HepG2 (cell line): Measurements from ENCODE around the gene LSS. TPM values are rescaled to one million over a fixed set of nuclear protein-coding genes. Genes with fewer than 3 reads are reported as not detected.

ENCODE experiments used
- ARID4A ChIP-seq: sonication (generic); formaldehyde crosslinking; IDR thresholded peaks from 2 replicates; pipeline ENCODE4 v1.5.0; 2020; ENCODE audit warnings: mild to moderate bottlenecking, missing genetic modification reagents, borderline replicate concordance
- BCL3 ChIP-seq: sonication (generic); formaldehyde crosslinking; IDR thresholded peaks from 2 replicates; pipeline ENCODE4 v1.5.1; 2020; ENCODE audit warnings: mild to moderate bottlenecking, missing genetic modification reagents, moderate library complexity
- CREB1 ChIP-seq, 2 experiments: fragments of 450-650 bp in 1 of 2; IDR thresholded peaks; 2 replicates each; pipeline ENCODE4 v1.6.1; 2016 to 2017; ENCODE audit warnings: control low read depth in 1 of 2, mild to moderate bottlenecking in 1 of 2, missing compliant biosample characterization in 1 of 2, missing genetic modification characterization in 1 of 2
- HMGXB4 ChIP-seq, 2 experiments: sonication (generic) in 1 of 2; formaldehyde crosslinking in 1 of 2; IDR thresholded peaks; 2 replicates each; pipeline versions ENCODE4 v1.4.0 to v1.6.1; 2018 to 2020; ENCODE audit warnings: missing genetic modification reagents in 2 of 2, borderline replicate concordance in 1 of 2, low read depth in 1 of 2, mild to moderate bottlenecking in 1 of 2, missing biosample characterization in 1 of 2
- HNF1B ChIP-seq: sonication (generic); formaldehyde crosslinking; IDR thresholded peaks from 2 replicates; pipeline ENCODE4 v1.5.1; 2020; ENCODE audit warnings: mild to moderate bottlenecking, moderate library complexity, missing genetic modification reagents
- MXD4 ChIP-seq: IDR thresholded peaks from 2 replicates; pipeline ENCODE4 v1.6.1; 2016; ENCODE audit warnings: mild to moderate bottlenecking, missing biosample characterization, missing genetic modification reagents
- PAX8 ChIP-seq: sonication (generic); formaldehyde crosslinking; IDR thresholded peaks from 2 replicates; pipeline ENCODE4 v1.8.0; 2022; ENCODE audit warnings: mild to moderate bottlenecking, missing genetic modification reagents, borderline replicate concordance
- POLR2A ChIP-seq, 2 experiments: IDR thresholded peaks; 2 replicates each; pipeline ENCODE4 v1.6.1; 2011; ENCODE audit warnings: low read depth in 2 of 2, low read length in 2 of 2, mild to moderate bottlenecking in 1 of 2, moderate library complexity in 1 of 2; ENCODE audit not compliant: insufficient read depth in 1 of 2
- SUZ12 ChIP-seq: fragments of 150-350 bp; IDR thresholded peaks from 2 replicates; pipeline ENCODE4 v1.6.1; 2014; ENCODE audit warnings: low read depth, low read length
- TGIF2 ChIP-seq: IDR thresholded peaks from 2 replicates; pipeline ENCODE4 v1.6.1; 2016; ENCODE audit warnings: control low read depth, missing compliant biosample characterization
- ZHX1 ChIP-seq: sonication (generic); formaldehyde crosslinking; IDR thresholded peaks from 2 replicates; pipeline ENCODE4 v1.8.1; 2022; ENCODE audit warnings: low read depth, mild to moderate bottlenecking, missing genetic modification reagents
- ZNF24 ChIP-seq: fragments of 450-650 bp; IDR thresholded peaks from 2 replicates; pipeline ENCODE4 v1.6.1; 2017; ENCODE audit warnings: antibody characterized with exemption, mild to moderate bottlenecking
- ZNF468 ChIP-seq: sonication (generic); formaldehyde crosslinking; IDR thresholded peaks from 2 replicates; pipeline ENCODE4 v1.8.0; 2022; ENCODE audit warnings: mild to moderate bottlenecking, moderate library complexity, missing genetic modification reagents
- ZNF564 ChIP-seq: sonication (generic); formaldehyde crosslinking; IDR thresholded peaks from 2 replicates; pipeline ENCODE4 v1.8.1; 2023; ENCODE audit warnings: mild to moderate bottlenecking, missing genetic modification reagents
- ZNF776 ChIP-seq: sonication (generic); formaldehyde crosslinking; IDR thresholded peaks from 2 replicates; pipeline ENCODE4 v1.4.0; 2020; ENCODE audit warnings: mild to moderate bottlenecking, missing genetic modification reagents
- polyA plus RNA-seq, 8 experiments: library from polyadenylated mRNA; depleted of rRNA in 3 of 8; stranded (reverse) in 7 of 8; unstranded in 1 of 8; fragments of >200 nt; fragmentation: Illumina TruSeq in 4 of 8; extraction: Trizol in 4 of 8; gene quantifications; 2 replicates each; pipeline versions ENCODE4 v1.2.1 to v1.2.3, GENCODE V29; 2011 to 2016; ENCODE audit warnings: low read depth in 4 of 8, missing spikeins in 1 of 8, mixed read lengths in 1 of 8; ENCODE audit not compliant: insufficient read depth in 1 of 8
- total RNA-seq, 5 experiments: library from RNA; depleted of rRNA; stranded (reverse); fragments of >200 nt; fragmentation: Illumina TruSeq; extraction: Trizol; gene quantifications; 2 replicates each; pipeline ENCODE4 v1.2.3, GENCODE V29; 2016; ENCODE audit warnings: low read depth in 1 of 5

The LSS gene
- total and polyA plus RNA-seq, 2 of the 13 experiments (the other 11 are each of a cell fraction or from before 2014, with no cell fraction given) = 72.6 to 113 TPM

- no peak for TF ChIP-seq ZNF564 (CRISPR knock-in tag)
- 0 out of 2 replicates have a peak, but pooled peaks have one; percentile 11 for TF ChIP-seq HNF1B (CRISPR knock-in tag)
- TF ChIP-seq HMGXB4 (CRISPR knock-in tag; IDR thresholded peaks at IDR 0.05; ENCODE audit: borderline replicate concordance in 1 of 2, low read depth in 1 of 2) = peak in 1 of 2 experiments; percentile 28; a peak in 1 of 4 replicates
- TF ChIP-seq CREB1 (IDR thresholded peaks at IDR 0.05) = 0 out of 2 replicates have a peak, but pooled peaks have one; percentile 1
- TF ChIP-seq CREB1 (CRISPR knock-in tag; IDR thresholded peaks at IDR 0.05) = no peak
- 0 out of 2 replicates have a peak, but pooled peaks have one; percentile 27 for TF ChIP-seq ZHX1 (CRISPR knock-in tag)
- TF ChIP-seq ZNF24 = no peak
- TF ChIP-seq SUZ12 = no peak
- 0 out of 2 replicates have a peak, but pooled peaks have one; percentile 32 for TF ChIP-seq ZNF468 (CRISPR knock-in tag)
- TF ChIP-seq MXD4 (CRISPR knock-in tag) = peak; percentile 60; the same call in 1 of the 2 replicates
- TF ChIP-seq TGIF2 (CRISPR knock-in tag) = peak; percentile 53; the same call in 1 of the 2 replicates
- 0 out of 2 replicates have a peak, but pooled peaks have one; percentile 33 for TF ChIP-seq BCL3 (CRISPR knock-in tag)
- peak in 1 of 2 experiments; percentile 46; a peak in 2 of 4 replicates for TF ChIP-seq POLR2A (IDR thresholded peaks at IDR 0.05; ENCODE audit: insufficient read depth in 1 of 2, low read depth in 2 of 2, low read length in 2 of 2)
- TF ChIP-seq ZNF776 (CRISPR knock-in tag) = peak; percentile 4
- TF ChIP-seq PAX8 (CRISPR knock-in tag) = 0 out of 2 replicates have a peak, but pooled peaks have one; percentile 19
- TF ChIP-seq ARID4A (CRISPR knock-in tag) = peak; percentile 91
These were observed at the start of gene LSS (continued) for GRCh38 chr21:46228345-46229051.
